Measurements from ENCODE around the gene STK10.

- TF ChIP-seq CTCF (IDR thresholded peaks at IDR 0.05) (no peak), POLR2AphosphoS5 (IDR thresholded peaks at IDR 0.05) (no peak)
Observed at GRCh38 chr5:172145870-172146747, 41.9 kb downstream of the STK10 start.

Measured in stomach (tissue), 4 donors.